ENCODE measurements around the gene RGS9. TPM values are rescaled to one million over a fixed set of nuclear protein-coding genes. Genes with fewer than 3 reads are reported as not detected.

RGS9 gene
- total and polyA plus RNA-seq, 10 of the 15 experiments (the other 5 are each of a cell fraction or from before 2014, with no cell fraction given): 1.1 to 10.6 (median 5.6) TPM

GRCh38 chr17:65261152-65261551, 124.0 kb downstream of the RGS9 start:
- RAD21 ChIA-PET (ENCODE audit: unreplicated experiment): no interaction called here

More at GRCh38 chr17:65261152-65261551, 124.0 kb downstream of the RGS9 start:
- no TSS peak for BruUV-seq (replicated peaks)
- no peaks in the 10 kb centered on the region for H4K20me1 ChIP-seq (ENCODE audit: control insufficient read depth, insufficient read depth)
- in situ Hi-C loops (cut with MboI): no loop called here
- 41% methylated on average over 4 of the region's 4 CpGs for WGBS (ENCODE audit: insufficient coverage, insufficient replicate concordance, low lambda C conversion rate, missing lambda C conversion rate)
- peaks cover 1 to 3% of the 10 kb centered on the region in 2 experiments; a peak in 2 of 4 replicates for H3K27me3 ChIP-seq (replicated peaks in 1 of 2; ENCODE audit: control insufficient read depth in 2 of 2, insufficient read depth in 2 of 2, low read length in 1 of 2)
- H3K9ac ChIP-seq (ENCODE audit: control insufficient read depth, insufficient read depth, low read length): no peak overlapping the region
- H3K79me2 ChIP-seq (ENCODE audit: control insufficient read depth, insufficient read depth, low read length): no peaks in the 10 kb centered on the region
- intact Hi-C loops (cut with micrococcal nuclease; ENCODE audit: unreplicated experiment): no loop called here
- SMC1A ChIA-PET (ENCODE audit: uncharacterized antibody, unreplicated experiment): interaction anchor here (0.6 kb wide), 1 partner anchor 751 kb away, joined by 3 read pairs; no protein-coding TSS in a partner anchor
- H3K9me3 ChIP-seq (replicated peaks; ENCODE audit: control insufficient read depth, insufficient read depth, low read length): no peaks in the 10 kb centered on the region; the same call in 2 of the 3 replicates
- DNase-seq (ENCODE audit: low read depth, low spot score) (no peak), FAIRE-seq (no peak), ATAC-seq (no peak)
- no peak overlapping the region for H2AFZ ChIP-seq (ENCODE audit: control insufficient read depth, low read depth, low read length)
- CTCF ChIA-PET: interaction anchor here (1.0 kb wide), 1 partner anchor 904 kb away, joined by 3 read pairs; no protein-coding TSS in a partner anchor
- H3K4me2 ChIP-seq (ENCODE audit: control insufficient read depth, insufficient read depth): no peak overlapping the region
- H3K36me3 ChIP-seq (ENCODE audit: control insufficient read depth in 2 of 2, insufficient read depth in 2 of 2, low read length in 1 of 2): no peaks in the 10 kb centered on the region
- POLR2A ChIA-PET: no interaction called here
- TF ChIP-seq RAD51 (IDR thresholded peaks at IDR 0.05) (no peak), CTCF (IDR thresholded peaks at IDR 0.05 in 2 of 3, conservative IDR thresholded peaks at IDR 0.05 in 1 of 3; ENCODE audit: control insufficient read depth in 2 of 3, extremely low read depth in 1 of 3, insufficient read depth in 1 of 3, low read depth in 3 of 3, low read length in 3 of 3) (0 out of 6 replicates have a peak, but pooled peaks of 1 of the 3 experiments have one; percentile 2)
- H3K4me1 ChIP-seq (ENCODE audit: control insufficient read depth, insufficient read depth, low read length): no peaks in the 10 kb centered on the region
- no peak overlapping the region for H3K4me3 ChIP-seq
- H3K27ac ChIP-seq (ENCODE audit: control insufficient read depth, insufficient read depth): no peak overlapping the region

Measured in GM12878 (cell line).